Breast epithelium (tissue), 4 donors: ENCODE measurements around the gene APH1B. TPM values are rescaled to one million over a fixed set of nuclear protein-coding genes. Genes with fewer than 3 reads are reported as not detected.

ENCODE experiments used
- DNase-seq, 2 donors: peaks; one replicate each; pipeline ENCODE4 v3.0.0-alpha.2; 2019; ENCODE audit warnings: low spot score in 2 of 2
- H3K27ac ChIP-seq, 2 donors: fragments of 200-600 bp; sonication (generic) in 1 of 2; one replicate each; pipeline ENCODE4 v1.5.1; 2016 to 2019; ENCODE audit warnings: mild to moderate bottlenecking in 1 of 2
- H3K27me3 ChIP-seq, 2 donors: fragments of 200-600 bp; sonication (generic) in 1 of 2; one replicate each; pipeline versions ENCODE4 v1.5.1 to v1.6.0; 2017 to 2019; ENCODE audit warnings: control low read depth in 1 of 2, mild to moderate bottlenecking in 1 of 2
- H3K36me3 ChIP-seq: fragments of 200-600 bp; one replicate; pipeline ENCODE4 v1.5.1; 2019
- H3K4me1 ChIP-seq, 2 donors: fragments of 200-600 bp; sonication (generic); one replicate each; pipeline ENCODE4 v1.5.1; 2016 to 2019; ENCODE audit warnings: control low read depth in 1 of 2
- H3K4me3 ChIP-seq, 3 donors: fragments of 200-600 bp; sonication (generic); 1 replicate in 2 of 3; 2 replicates in 1 of 3; pipeline ENCODE4 v1.5.1; 2016 to 2019; ENCODE audit warnings: mild to moderate bottlenecking in 3 of 3, moderate library complexity in 2 of 3
- H3K9me3 ChIP-seq, 2 donors: fragments of 200-600 bp; sonication (generic) in 1 of 2; one replicate each; pipeline ENCODE4 v1.5.1; 2016 to 2019; ENCODE audit warnings: control low read depth in 1 of 2
- POLR2A ChIP-seq: fragments of 450-650 bp; IDR thresholded peaks from one replicate; pipeline ENCODE4 v1.6.1; 2016; ENCODE audit warnings: antibody characterized with exemption, mild to moderate bottlenecking, moderate library complexity
- POLR2AphosphoS5 ChIP-seq, 3 donors: sonication (generic); formaldehyde crosslinking; IDR thresholded peaks; one replicate each; pipeline ENCODE4 v1.6.1; 2017; ENCODE audit warnings: antibody characterized with exemption in 3 of 3
- intact Hi-C: fragments of 100-400 bp; cut with DNase I; formaldehyde crosslinking; loops from one replicate; pipeline ENCODE4 v1.15.1; 2023; ENCODE audit warnings: low total_unique reads
- total RNA-seq, 3 donors: library from RNA; depleted of rRNA; stranded (reverse); fragments of >200 nt; gene quantifications; one replicate each; pipeline ENCODE4 v1.1.0, GENCODE V29; 2016
- TF ChIP-seq, protein P1 (sequence below), 3 donors: fragments of 450-650 bp; IDR thresholded peaks; one replicate each; pipeline ENCODE4 v1.5.1; 2016 to 2017; ENCODE audit warnings: antibody characterized with exemption in 3 of 3, mild to moderate bottlenecking in 3 of 3, moderate library complexity in 3 of 3

The APH1B gene
- total RNA-seq, 3 donors from 2014 or later, result 21.3 to 26.1 (median 25.6) TPM

DNA sequence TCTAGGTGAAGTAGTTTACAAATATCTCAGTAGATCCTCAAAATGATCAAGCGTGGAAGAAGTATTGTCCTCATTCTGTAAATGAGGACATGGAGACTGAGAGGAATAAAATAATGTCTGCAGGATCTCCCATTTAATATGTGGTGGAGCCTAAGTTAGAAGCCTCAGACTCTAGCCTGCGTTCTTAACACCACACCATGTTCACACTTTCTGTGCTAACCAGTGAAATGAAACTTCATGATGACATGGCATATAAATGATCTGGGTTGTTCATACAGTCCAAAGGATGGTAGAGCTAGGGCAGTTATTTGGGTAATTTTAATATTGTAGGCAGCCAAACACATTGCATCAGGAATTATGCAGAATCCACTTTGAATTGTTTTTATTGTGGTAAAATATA, 25.1 kb upstream of the APH1B start:
- no peak for DNase-seq
- no peak overlapping the region for H3K27ac ChIP-seq
- no peaks in the 10 kb centered on the region for H3K36me3 ChIP-seq
- H3K4me3 ChIP-seq, result no peak overlapping the region
- intact Hi-C loops, result no loop called here
- no peaks in the 10 kb centered on the region for H3K27me3 ChIP-seq
- no peaks in the 10 kb centered on the region for H3K9me3 ChIP-seq
- TF ChIP-seq POLR2AphosphoS5 (IDR thresholded peaks at IDR 0.05) (no peak), POLR2A (no peak)
- TF ChIP-seq, protein P1, sequence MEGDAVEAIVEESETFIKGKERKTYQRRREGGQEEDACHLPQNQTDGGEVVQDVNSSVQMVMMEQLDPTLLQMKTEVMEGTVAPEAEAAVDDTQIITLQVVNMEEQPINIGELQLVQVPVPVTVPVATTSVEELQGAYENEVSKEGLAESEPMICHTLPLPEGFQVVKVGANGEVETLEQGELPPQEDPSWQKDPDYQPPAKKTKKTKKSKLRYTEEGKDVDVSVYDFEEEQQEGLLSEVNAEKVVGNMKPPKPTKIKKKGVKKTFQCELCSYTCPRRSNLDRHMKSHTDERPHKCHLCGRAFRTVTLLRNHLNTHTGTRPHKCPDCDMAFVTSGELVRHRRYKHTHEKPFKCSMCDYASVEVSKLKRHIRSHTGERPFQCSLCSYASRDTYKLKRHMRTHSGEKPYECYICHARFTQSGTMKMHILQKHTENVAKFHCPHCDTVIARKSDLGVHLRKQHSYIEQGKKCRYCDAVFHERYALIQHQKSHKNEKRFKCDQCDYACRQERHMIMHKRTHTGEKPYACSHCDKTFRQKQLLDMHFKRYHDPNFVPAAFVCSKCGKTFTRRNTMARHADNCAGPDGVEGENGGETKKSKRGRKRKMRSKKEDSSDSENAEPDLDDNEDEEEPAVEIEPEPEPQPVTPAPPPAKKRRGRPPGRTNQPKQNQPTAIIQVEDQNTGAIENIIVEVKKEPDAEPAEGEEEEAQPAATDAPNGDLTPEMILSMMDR (IDR thresholded peaks at IDR 0.05), result no peak
- no peaks in the 10 kb centered on the region for H3K4me1 ChIP-seq

DNA sequence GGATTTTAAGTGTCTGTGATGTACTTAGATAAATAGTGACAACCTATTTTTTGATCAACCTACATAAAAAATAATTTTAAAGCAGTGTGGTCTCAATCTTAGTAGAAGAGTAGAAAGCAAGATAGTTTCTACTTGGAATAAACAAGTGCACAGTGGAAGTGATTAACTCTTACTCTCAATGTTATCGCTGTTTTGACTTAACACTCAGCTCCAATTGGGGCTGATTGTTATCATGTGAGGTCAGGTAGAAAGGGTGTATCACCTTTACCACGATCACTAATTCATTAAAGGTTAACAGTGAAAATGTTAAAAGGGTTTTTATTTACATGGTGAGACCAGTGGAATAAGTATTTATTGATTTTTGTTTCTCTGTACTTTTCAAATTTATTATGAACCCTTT, 22.4 kb upstream of the APH1B start:
- H3K36me3 ChIP-seq, result no peaks in the 10 kb centered on the region
- DNase-seq, result no peak
- TF ChIP-seq POLR2AphosphoS5 (IDR thresholded peaks at IDR 0.05), result no peak
- no peak for TF ChIP-seq POLR2A
- TF ChIP-seq, protein P1 (IDR thresholded peaks at IDR 0.05), result no peak
- no peaks in the 10 kb centered on the region for H3K27me3 ChIP-seq
- no peaks in the 10 kb centered on the region for H3K4me1 ChIP-seq
- H3K9me3 ChIP-seq, result no peaks in the 10 kb centered on the region
- H3K27ac ChIP-seq, result no peak overlapping the region
- intact Hi-C loops, result no loop called here
- H3K4me3 ChIP-seq, result no peak overlapping the region

DNA sequence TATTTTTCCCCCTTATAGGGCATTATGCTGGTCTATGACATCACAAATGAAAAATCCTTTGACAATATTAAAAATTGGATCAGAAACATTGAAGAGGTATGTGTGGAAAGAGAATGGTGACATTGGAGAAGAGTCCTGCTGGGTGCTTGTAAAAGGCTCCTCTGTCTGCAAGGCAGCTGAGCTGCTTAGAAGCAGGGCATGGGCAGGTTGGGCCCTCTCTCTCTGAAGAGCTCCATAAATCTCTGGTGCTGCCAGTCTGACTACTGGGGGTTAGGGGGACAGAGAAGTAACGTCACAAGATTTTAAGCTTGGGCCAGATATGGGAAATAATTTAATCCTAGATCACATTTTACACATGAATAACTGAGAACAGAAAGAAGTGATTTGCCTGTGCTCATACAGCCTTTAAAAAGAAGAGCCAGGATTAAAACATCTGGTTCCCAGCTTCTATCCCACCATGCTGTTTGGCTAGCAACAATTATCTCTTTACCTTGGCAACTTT, 21.9 kb upstream of the APH1B start:
- no peaks in the 10 kb centered on the region for H3K27me3 ChIP-seq
- no peak for DNase-seq
- TF ChIP-seq POLR2AphosphoS5 (IDR thresholded peaks at IDR 0.05) (no peak), POLR2A (no peak)
- TF ChIP-seq, protein P1 (IDR thresholded peaks at IDR 0.05), result no peak
- no peaks in the 10 kb centered on the region for H3K4me1 ChIP-seq
- no peaks in the 10 kb centered on the region for H3K36me3 ChIP-seq
- H3K9me3 ChIP-seq, result no peaks in the 10 kb centered on the region
- H3K27ac ChIP-seq, result no peak overlapping the region
- no peak overlapping the region for H3K4me3 ChIP-seq
- intact Hi-C loops, result no loop called here

DNA sequence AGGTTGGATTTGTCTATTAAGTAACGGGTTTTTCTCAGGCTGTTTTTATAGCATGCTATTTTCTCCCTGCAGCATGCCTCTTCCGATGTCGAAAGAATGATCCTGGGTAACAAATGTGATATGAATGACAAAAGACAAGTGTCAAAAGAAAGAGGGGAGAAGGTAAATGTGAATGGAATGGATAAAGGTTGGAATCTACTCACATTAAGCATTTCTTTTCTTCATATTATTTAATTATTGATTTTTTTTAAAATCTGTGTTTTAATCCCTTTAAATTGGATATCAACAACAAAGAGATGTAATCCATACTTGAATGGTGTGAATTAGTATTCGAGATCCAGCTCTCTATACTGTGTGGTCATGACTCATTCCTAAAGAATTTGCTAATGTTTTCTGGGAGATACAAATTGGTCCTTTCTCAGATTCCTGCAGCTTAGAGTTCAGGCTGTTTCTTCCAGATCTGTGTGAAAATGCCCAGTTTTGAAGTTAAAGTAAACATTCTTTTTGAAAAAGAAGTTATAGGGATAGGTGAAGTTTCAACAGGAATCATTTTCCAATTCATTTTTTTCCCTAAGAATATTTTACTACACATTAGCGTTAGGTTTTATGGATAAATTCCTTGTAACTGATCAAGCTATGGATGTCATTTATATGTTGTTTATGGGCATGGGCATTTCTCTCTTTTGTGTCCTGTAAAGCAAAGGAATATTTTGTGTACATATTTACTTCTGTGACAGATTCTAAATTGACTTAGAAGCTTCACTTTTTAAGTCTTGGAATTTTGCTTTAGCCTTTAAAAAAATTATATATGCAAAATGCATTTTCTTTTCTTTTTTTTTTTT, 20.8 kb upstream of the APH1B start:
- no peaks in the 10 kb centered on the region for H3K4me1 ChIP-seq
- no peaks in the 10 kb centered on the region for H3K27me3 ChIP-seq
- H3K9me3 ChIP-seq, result no peaks in the 10 kb centered on the region
- DNase-seq, result no peak
- no peak for TF ChIP-seq POLR2A
- intact Hi-C loops, result no loop called here
- H3K27ac ChIP-seq, result no peak overlapping the region
- no peaks in the 10 kb centered on the region for H3K36me3 ChIP-seq
- no peak overlapping the region for H3K4me3 ChIP-seq

DNA sequence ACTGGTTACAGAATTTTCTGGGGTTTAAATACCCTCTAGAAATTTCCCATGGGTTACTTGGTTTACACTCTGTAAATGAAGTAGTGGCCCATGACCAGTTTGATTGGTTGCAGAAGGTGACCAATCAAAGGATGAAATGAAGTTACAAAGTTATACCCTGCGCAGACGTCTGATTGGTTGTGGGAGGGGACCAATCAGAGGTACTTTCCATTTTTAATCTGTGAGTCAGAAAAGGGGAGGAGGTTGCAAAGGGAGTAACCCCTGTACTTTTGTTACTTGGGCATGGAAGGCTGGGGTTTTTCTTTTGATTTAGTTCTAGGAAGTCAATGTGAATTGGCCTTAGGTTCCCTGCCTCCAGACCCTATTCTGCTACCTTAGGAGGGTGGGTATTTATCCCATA, 18.7 kb upstream of the APH1B start:
- Histone ChIP-seq H3K36me3 (no peaks in the 10 kb centered on the region), H3K4me3 (no peak overlapping the region), H3K27me3 (no peaks in the 10 kb centered on the region), H3K4me1 (no peaks in the 10 kb centered on the region), H3K27ac (no peak overlapping the region), H3K9me3 (no peaks in the 10 kb centered on the region)
- no peak for DNase-seq
- intact Hi-C loops, result no loop called here
- TF ChIP-seq, protein P1 (IDR thresholded peaks at IDR 0.05), result no peak
- TF ChIP-seq POLR2AphosphoS5 (IDR thresholded peaks at IDR 0.05) (no peak), POLR2A (no peak)
